GM23248 (cell line): ENCODE measurements around the gene LAMP1. TPM values are rescaled to one million over a fixed set of nuclear protein-coding genes. Genes with fewer than 3 reads are reported as not detected.

Source experiments
- DNase-seq: peaks from one replicate; pipeline ENCODE4 v3.0.0-alpha.2; 2015
- H2AFZ ChIP-seq: fragments of 200-600 bp; sonication (generic); 2 replicates; pipeline ENCODE4 v1.6.1; 2016; ENCODE audit warnings: antibody characterized with exemption
- H3F3A ChIP-seq: fragments of 200-600 bp; sonication (generic); 2 replicates; pipeline ENCODE4 v1.6.1; 2016; ENCODE audit warnings: mild to moderate bottlenecking, antibody characterized with exemption, mixed run types; ENCODE audit not compliant: insufficient read depth
- H3K27ac ChIP-seq: fragments of 200-600 bp; sonication (generic); 2 replicates; pipeline ENCODE4 v1.5.1; 2016; ENCODE audit warnings: mild to moderate bottlenecking
- H3K27me3 ChIP-seq: fragments of 200-600 bp; sonication (generic); replicated peaks from 2 replicates; pipeline ENCODE4 v1.6.1; 2016; ENCODE audit warnings: mild to moderate bottlenecking; ENCODE audit not compliant: insufficient read depth
- H3K36me3 ChIP-seq: fragments of 200-600 bp; sonication (generic); 2 replicates; pipeline ENCODE4 v1.6.1; 2016; ENCODE audit warnings: low read depth, mild to moderate bottlenecking
- H3K4me1 ChIP-seq: fragments of 200-600 bp; sonication (generic); 2 replicates; pipeline ENCODE4 v1.6.1; 2016; ENCODE audit warnings: mild to moderate bottlenecking; ENCODE audit not compliant: insufficient read depth
- H3K4me2 ChIP-seq: fragments of 200-600 bp; sonication (generic); one replicate; pipeline ENCODE4 v1.6.1; 2016; ENCODE audit warnings: mild to moderate bottlenecking; ENCODE audit not compliant: unreplicated experiment
- H3K4me3 ChIP-seq: fragments of 200-600 bp; sonication (generic); 2 replicates; pipeline ENCODE4 v1.5.1; 2016; ENCODE audit warnings: mild to moderate bottlenecking
- H3K79me2 ChIP-seq: fragments of 200-600 bp; sonication (generic); 2 replicates; pipeline ENCODE4 v1.6.1; 2016; ENCODE audit warnings: mild to moderate bottlenecking; ENCODE audit not compliant: insufficient read depth
- H3K9ac ChIP-seq: fragments of 200-600 bp; sonication (generic); 2 replicates; pipeline ENCODE4 v1.6.1; 2016; ENCODE audit warnings: mild to moderate bottlenecking
- H3K9me2 ChIP-seq: fragments of 200-600 bp; sonication (generic); 2 replicates; pipeline ENCODE4 v1.6.1; 2016; ENCODE audit warnings: mixed run types, mild to moderate bottlenecking, moderate library complexity; ENCODE audit not compliant: insufficient read depth
- H3K9me3 ChIP-seq: fragments of 200-600 bp; sonication (generic); one replicate; pipeline ENCODE4 v1.6.1; 2017; ENCODE audit warnings: low read depth
- H4K20me1 ChIP-seq: fragments of 200-600 bp; sonication (generic); 2 replicates; pipeline ENCODE4 v1.6.0; 2016; ENCODE audit not compliant: insufficient read depth
- EZH2 ChIP-seq: fragments of 200-600 bp; sonication (generic); IDR thresholded peaks from 2 replicates; pipeline ENCODE4 v1.6.1; 2018; ENCODE audit warnings: antibody characterized with exemption, mild to moderate bottlenecking; ENCODE audit not compliant: insufficient read depth, poor library complexity, severe bottlenecking
- EZH2phosphoT487 ChIP-seq: fragments of 200-600 bp; sonication (generic); IDR thresholded peaks from 2 replicates; pipeline ENCODE4 v1.6.1; 2018; ENCODE audit warnings: antibody characterized with exemption, moderate library complexity, mild to moderate bottlenecking, low read depth; ENCODE audit not compliant: insufficient read depth
- WGBS, 2 experiments: methylation state at CpG; one replicate each; pipeline ENCODE4 v1.1.6; 2015 to 2017; ENCODE audit warnings: low lambda C conversion rate in 2 of 2, low coverage in 1 of 2; ENCODE audit errors: missing lambda C conversion rate in 2 of 2; 5-methylcytosine and 5-hydroxymethylcytosine counted together
- in situ Hi-C: fragments of 300-500 bp; cut with MboI; formaldehyde crosslinking; loops from 2 replicates; pipeline ENCODE4 v1.15.0; 2020
- polyA plus RNA-seq: library from polyadenylated mRNA; unstranded; fragments of >200 nt; fragmentation: Nextera tagmentation; extraction: Ambion mirVana; gene quantifications from 2 replicates; pipeline ENCODE4 v1.2.1, GENCODE V29; 2016
- total RNA-seq: library from RNA; depleted of rRNA; stranded (reverse); fragments of >200 nt; shearing (Covaris generic); gene quantifications from 2 replicates; pipeline ENCODE4 v1.2.3, GENCODE V29; 2014

Gene LAMP1
- total and polyA plus RNA-seq, 2 experiments from 2014 or later = 111 to 305 TPM

DNA sequence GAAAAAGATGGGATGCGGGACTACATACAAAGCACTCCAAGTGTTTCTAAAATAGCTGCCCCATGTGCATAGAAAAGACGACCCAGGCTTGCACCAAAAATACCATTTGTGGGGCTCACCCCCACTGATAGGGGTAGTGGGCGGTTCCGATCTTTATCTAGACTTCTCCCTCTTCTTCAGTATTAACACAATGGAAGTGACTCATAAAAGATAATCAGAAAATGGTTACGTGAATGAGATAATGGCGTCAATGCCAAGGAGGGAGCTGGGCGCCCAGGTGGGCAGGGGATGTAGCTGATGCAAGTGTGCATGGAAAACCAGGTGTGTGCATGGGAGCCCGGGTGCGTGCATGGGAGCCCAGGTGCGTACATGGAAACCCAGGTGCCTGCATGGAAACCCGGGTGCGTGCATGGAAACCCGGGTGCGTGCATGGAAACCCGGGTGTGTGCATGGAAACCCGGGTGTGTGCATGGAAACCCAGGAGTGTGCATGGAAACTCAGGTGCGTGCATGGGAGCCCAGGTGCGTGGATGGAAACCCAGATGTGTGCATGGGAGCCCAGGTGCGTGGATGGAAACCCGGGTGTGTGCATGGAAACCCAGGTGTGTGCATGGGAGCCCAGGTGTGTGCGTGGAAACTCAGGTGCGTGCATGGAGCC, 32.7 kb downstream of the LAMP1 start:
- WGBS, 2 experiments = 73 to 76% methylated on average over 19 to 22 of the region's 22 CpGs
- H3K9ac ChIP-seq = no peak overlapping the region
- no peak for TF ChIP-seq EZH2phosphoT487
- TF ChIP-seq EZH2 = no peak

DNA sequence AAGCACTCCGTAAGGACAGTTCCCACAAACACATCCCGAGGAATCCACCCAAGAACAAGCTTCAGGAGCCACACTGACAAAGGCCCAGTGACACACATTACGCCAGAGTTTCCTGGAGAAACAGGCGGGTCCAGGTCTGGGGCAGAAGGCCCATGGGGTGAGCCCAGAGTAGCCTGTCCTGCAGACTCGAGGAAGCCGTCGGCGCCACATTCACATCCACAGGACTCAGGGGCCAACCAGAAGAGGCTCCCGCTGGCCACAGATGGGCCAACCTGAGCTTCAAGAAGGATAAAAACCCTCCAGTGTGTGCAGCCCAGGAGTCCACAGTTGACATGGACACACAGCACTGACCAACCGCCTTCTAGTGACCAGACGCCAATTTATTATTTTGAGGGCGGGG, 35.6 kb downstream of the LAMP1 start:
- no peaks in the 10 kb centered on the region for H3K36me3 ChIP-seq
- no peak for TF ChIP-seq EZH2phosphoT487
- no peak for TF ChIP-seq EZH2

More for the DNA sequence above, 32.7 kb downstream of the LAMP1 start:
- no peaks in the 10 kb centered on the region for H4K20me1 ChIP-seq
- H3K79me2 ChIP-seq = no peaks in the 10 kb centered on the region
- no peaks in the 10 kb centered on the region for H3K4me1 ChIP-seq
- in situ Hi-C loops = no loop called here
- no peak overlapping the region for H3K4me2 ChIP-seq
- no peaks in the 10 kb centered on the region for H3K27me3 ChIP-seq
- no peak overlapping the region for H3K4me3 ChIP-seq
- no peak overlapping the region for H2AFZ ChIP-seq
- DNase-seq = no peak
- no peaks in the 10 kb centered on the region for H3F3A ChIP-seq
- H3K27ac ChIP-seq = no peak overlapping the region
- H3K9me2 ChIP-seq = no peaks in the 10 kb centered on the region
- no peaks in the 10 kb centered on the region for H3K9me3 ChIP-seq
- H3K36me3 ChIP-seq = no peaks in the 10 kb centered on the region

DNA sequence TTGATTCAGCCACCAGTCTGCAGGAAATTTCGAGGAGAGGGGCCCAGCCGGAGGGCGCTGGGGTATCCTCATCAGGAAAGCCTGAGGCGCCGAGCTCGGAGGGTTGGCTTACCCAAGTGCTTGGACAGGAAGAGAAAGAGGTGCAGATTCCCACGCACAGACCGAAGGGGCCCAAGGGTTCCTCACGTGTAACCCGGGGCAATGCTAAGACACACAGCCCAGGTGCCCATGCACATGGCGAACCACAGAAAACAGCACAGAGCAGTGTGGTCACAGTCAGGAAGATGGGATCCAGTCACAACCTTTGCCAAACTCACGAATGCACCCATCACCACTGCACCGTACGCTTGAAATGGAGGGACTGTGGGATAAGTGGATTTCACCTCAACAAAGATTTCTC, 36.0 kb downstream of the LAMP1 start:
- Histone ChIP-seq H3K9ac (no peak overlapping the region), H3K27me3 (no peaks in the 10 kb centered on the region), H2AFZ (no peak overlapping the region), H3F3A (no peaks in the 10 kb centered on the region), H3K79me2 (no peaks in the 10 kb centered on the region), H3K9me3 (no peaks in the 10 kb centered on the region), H3K4me1 (no peaks in the 10 kb centered on the region), H3K4me2 (no peak overlapping the region), H4K20me1 (no peaks in the 10 kb centered on the region), H3K36me3 (no peaks in the 10 kb centered on the region), H3K9me2 (no peaks in the 10 kb centered on the region), H3K4me3 (no peak overlapping the region), H3K27ac (no peak overlapping the region)
- DNase-seq = no peak
- WGBS, 2 experiments = 88 to 89% methylated on average over 14 of the region's 14 CpGs
- in situ Hi-C loops = no loop called here
- no peak for TF ChIP-seq EZH2phosphoT487
- no peak for TF ChIP-seq EZH2

More for the DNA sequence above, 35.6 kb downstream of the LAMP1 start:
- H2AFZ ChIP-seq = no peak overlapping the region
- H3K9me3 ChIP-seq = no peaks in the 10 kb centered on the region
- in situ Hi-C loops = no loop called here
- no peak overlapping the region for H3K4me2 ChIP-seq
- H3F3A ChIP-seq = no peaks in the 10 kb centered on the region
- no peaks in the 10 kb centered on the region for H3K27me3 ChIP-seq
- H3K4me1 ChIP-seq = no peaks in the 10 kb centered on the region
- WGBS, 2 experiments = 85 to 86% methylated on average over 12 of the region's 12 CpGs
- no peak overlapping the region for H3K9ac ChIP-seq
- no peak for DNase-seq
- no peaks in the 10 kb centered on the region for H3K79me2 ChIP-seq
- H4K20me1 ChIP-seq = no peaks in the 10 kb centered on the region
- H3K27ac ChIP-seq = no peak overlapping the region
- no peaks in the 10 kb centered on the region for H3K9me2 ChIP-seq
- no peak overlapping the region for H3K4me3 ChIP-seq

DNA sequence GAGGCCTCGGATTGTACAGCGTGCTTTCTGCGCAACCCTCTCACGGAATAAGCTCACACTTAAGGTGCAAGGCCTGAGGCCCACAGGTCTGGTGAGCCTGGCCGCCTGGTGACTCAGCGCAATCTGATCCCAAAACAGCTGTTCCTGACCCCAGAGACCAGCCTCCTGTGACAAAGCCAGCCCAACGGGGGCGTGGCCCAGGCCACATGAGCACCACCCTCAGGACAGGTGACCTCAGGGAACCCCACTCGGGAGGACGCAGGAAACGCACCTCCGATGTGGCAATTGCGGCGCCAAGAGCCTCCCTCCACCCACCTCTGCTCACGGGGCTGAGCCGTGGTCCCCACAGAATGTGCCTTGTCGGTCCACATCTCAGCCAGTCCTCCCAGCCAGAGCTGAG, 40.5 kb downstream of the LAMP1 start:
- H3K79me2 ChIP-seq = no peaks in the 10 kb centered on the region
- H3F3A ChIP-seq = no peaks in the 10 kb centered on the region
- H3K9me3 ChIP-seq = no peaks in the 10 kb centered on the region
- H3K27me3 ChIP-seq = no peaks in the 10 kb centered on the region
- H3K27ac ChIP-seq = no peak overlapping the region
- H3K4me1 ChIP-seq = no peaks in the 10 kb centered on the region
- H3K9me2 ChIP-seq = no peaks in the 10 kb centered on the region
- in situ Hi-C loops = no loop called here
- 76 to 80% methylated on average over 16 to 17 of the region's 17 CpGs for WGBS, 2 experiments
- no peak overlapping the region for H2AFZ ChIP-seq
- H3K9ac ChIP-seq = no peak overlapping the region
- H3K4me3 ChIP-seq = no peak overlapping the region
- H4K20me1 ChIP-seq = no peaks in the 10 kb centered on the region
- DNase-seq = no peak
- no peaks in the 10 kb centered on the region for H3K36me3 ChIP-seq
- H3K4me2 ChIP-seq = no peak overlapping the region
- TF ChIP-seq EZH2phosphoT487 (no peak), EZH2 (no peak)
